Measurements from ENCODE around the gene PAX2. TPM values are rescaled to one million over a fixed set of nuclear protein-coding genes. Genes with fewer than 3 reads are reported as not detected.

PAX2 gene
- total RNA-seq, 1 donor from 2014 or later: not detected

DNA sequence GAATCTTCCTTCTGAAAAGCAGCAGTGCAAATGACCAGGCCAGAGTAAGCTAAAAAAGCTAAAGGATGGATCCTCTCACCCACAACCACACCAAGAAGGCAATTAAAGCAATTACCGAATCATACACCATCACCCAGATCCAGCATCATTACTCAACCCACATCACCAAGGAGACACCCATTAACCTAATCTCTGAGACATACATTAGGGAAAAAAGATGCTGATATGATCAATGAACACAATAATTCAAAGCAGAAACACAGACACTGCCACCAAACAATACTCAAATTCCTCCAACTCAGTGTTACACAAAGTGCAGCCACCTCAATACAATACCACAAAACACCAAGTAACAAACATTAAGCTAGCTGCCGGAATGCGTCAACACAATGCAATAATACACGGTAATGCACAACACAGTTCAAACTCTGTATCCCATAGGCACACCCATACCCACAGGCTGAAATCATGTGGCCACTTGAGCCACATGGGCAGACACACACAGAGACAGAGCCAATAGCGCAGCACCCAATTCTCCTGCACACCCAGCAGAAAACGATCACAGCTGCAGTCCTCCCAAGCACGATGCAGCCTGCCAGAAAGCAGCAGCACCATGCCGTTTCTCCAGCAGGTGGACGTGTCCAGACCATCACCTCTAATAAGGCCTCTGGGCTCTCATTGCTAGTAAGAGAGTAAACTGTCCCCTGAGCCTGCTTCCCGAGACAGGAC, 21.5 kb downstream of the PAX2 start:
- no peaks in the 10 kb centered on the region for H3K4me1 ChIP-seq
- ATAC-seq (no peak), DNase-seq (peak; percentile 25)
- intact Hi-C loops (cut with DNase I): no loop called here
- H3K27ac ChIP-seq: no peak overlapping the region
- TF ChIP-seq, protein P1, sequence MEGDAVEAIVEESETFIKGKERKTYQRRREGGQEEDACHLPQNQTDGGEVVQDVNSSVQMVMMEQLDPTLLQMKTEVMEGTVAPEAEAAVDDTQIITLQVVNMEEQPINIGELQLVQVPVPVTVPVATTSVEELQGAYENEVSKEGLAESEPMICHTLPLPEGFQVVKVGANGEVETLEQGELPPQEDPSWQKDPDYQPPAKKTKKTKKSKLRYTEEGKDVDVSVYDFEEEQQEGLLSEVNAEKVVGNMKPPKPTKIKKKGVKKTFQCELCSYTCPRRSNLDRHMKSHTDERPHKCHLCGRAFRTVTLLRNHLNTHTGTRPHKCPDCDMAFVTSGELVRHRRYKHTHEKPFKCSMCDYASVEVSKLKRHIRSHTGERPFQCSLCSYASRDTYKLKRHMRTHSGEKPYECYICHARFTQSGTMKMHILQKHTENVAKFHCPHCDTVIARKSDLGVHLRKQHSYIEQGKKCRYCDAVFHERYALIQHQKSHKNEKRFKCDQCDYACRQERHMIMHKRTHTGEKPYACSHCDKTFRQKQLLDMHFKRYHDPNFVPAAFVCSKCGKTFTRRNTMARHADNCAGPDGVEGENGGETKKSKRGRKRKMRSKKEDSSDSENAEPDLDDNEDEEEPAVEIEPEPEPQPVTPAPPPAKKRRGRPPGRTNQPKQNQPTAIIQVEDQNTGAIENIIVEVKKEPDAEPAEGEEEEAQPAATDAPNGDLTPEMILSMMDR (IDR thresholded peaks at IDR 0.05): no peak
- no peak overlapping the region for H3K4me3 ChIP-seq
- no peaks in the 10 kb centered on the region for H3K36me3 ChIP-seq
- peaks cover 34% of the 10 kb centered on the region for H3K27me3 ChIP-seq
- H3K9me3 ChIP-seq: no peaks in the 10 kb centered on the region

DNA sequence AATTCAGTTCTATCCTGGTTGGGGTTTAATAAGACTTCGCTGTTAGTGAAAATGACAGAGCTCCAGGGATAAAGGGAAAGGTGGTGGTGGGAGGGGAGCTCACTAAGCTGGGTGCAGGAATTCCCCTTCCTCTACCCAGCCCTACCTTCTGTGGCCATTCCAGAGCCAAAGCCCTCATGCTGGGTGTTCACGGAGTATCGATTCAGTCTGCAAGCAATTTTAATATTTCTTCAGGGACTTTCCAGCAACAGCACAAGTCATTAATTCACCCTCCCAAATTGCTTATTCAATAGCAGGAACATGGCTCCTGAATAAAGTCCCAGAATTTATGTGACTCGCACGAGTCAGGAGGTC, 22.0 kb downstream of the PAX2 start:
- peaks cover 29% of the 10 kb centered on the region for H3K27me3 ChIP-seq
- no peak overlapping the region for H3K4me3 ChIP-seq
- intact Hi-C loops (cut with DNase I): no loop called here
- H3K4me1 ChIP-seq: no peaks in the 10 kb centered on the region
- H3K9me3 ChIP-seq: no peaks in the 10 kb centered on the region
- H3K27ac ChIP-seq: no peak overlapping the region
- TF ChIP-seq, protein P1 (IDR thresholded peaks at IDR 0.05): no peak
- DNase-seq: no peak
- no peaks in the 10 kb centered on the region for H3K36me3 ChIP-seq
- no peak for ATAC-seq

DNA sequence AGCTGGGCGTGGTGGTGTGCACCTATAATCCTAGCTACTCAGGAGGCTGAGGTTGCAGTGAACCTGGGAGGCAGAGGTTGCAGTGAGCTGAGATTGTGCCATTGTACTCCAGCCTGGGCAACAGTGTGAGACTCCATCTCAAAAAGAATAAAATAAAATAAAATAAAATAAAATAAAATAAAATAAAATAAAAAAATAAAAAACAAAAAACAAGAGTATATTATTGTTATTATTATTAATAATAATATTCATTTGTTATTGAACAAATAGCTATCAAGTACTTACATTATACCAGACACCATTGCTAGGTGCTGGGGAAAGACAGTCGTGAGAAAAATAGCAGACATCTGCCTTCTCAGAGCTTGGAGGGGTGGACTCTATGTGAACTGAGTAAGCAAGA, 24.1 kb downstream of the PAX2 start:
- Histone ChIP-seq H3K27me3 (peaks cover 26% of the 10 kb centered on the region), H3K9me3 (no peaks in the 10 kb centered on the region), H3K36me3 (no peaks in the 10 kb centered on the region), H3K27ac (no peak overlapping the region), H3K4me3 (no peak overlapping the region), H3K4me1 (no peaks in the 10 kb centered on the region)
- intact Hi-C loops (cut with DNase I): no loop called here
- no peak for DNase-seq
- TF ChIP-seq, protein P1 (IDR thresholded peaks at IDR 0.05): no peak
- ATAC-seq: no peak

DNA sequence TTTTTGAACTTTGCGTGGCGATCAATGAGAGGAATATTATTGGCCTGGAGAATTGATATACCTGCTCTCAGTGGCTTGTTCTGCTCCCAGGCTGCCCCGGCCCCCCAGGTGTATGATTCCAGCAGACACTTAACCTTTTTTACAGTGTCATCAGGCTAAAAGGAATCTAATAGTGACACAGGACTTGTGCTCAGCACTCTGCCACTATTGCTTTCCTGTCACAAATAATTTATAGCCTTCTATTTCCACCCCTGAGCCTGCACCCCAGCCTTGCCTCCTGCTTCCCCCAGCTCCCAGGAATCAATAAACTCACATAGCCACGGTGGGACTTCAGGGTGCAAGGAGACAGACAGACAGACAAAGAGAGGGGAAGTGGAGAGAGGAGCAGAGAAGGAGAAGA, 28.3 kb downstream of the PAX2 start:
- no peaks in the 10 kb centered on the region for H3K9me3 ChIP-seq
- H3K27me3 ChIP-seq: peaks cover 25% of the 10 kb centered on the region
- no peak overlapping the region for H3K4me3 ChIP-seq
- H3K36me3 ChIP-seq: no peaks in the 10 kb centered on the region
- TF ChIP-seq, protein P1 (IDR thresholded peaks at IDR 0.05): no peak
- H3K27ac ChIP-seq: no peak overlapping the region
- ATAC-seq (no peak), DNase-seq (no peak)
- no peaks in the 10 kb centered on the region for H3K4me1 ChIP-seq
- intact Hi-C loops (cut with DNase I): no loop called here

DNA sequence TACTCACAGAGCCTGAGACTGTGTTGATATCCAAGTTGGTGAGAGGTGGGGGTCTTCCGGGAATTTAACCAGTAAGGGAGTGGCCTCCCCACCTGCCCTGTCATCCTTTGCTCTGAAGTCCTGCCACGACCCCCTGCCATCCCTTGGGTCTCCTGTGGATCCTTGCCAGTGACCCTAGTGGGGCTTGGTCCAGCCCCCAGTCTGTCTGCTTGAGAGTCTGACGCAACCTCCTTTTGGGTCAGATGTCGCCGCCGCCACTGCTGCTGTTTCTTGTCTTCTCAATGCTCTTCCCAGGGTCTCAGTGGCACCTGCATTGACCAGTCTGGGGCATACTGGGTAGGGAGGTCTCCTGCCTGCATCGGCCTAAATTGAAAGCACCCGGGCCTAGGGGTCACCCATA, 28.8 kb downstream of the PAX2 start:
- Histone ChIP-seq H3K27me3 (peaks cover 27% of the 10 kb centered on the region), H3K4me1 (no peaks in the 10 kb centered on the region), H3K9me3 (no peaks in the 10 kb centered on the region), H3K27ac (no peak overlapping the region), H3K4me3 (no peak overlapping the region), H3K36me3 (no peaks in the 10 kb centered on the region)
- intact Hi-C loops (cut with DNase I): no loop called here
- DNase-seq (no peak), ATAC-seq (no peak)
- TF ChIP-seq, protein P1 (IDR thresholded peaks at IDR 0.05): no peak

DNA sequence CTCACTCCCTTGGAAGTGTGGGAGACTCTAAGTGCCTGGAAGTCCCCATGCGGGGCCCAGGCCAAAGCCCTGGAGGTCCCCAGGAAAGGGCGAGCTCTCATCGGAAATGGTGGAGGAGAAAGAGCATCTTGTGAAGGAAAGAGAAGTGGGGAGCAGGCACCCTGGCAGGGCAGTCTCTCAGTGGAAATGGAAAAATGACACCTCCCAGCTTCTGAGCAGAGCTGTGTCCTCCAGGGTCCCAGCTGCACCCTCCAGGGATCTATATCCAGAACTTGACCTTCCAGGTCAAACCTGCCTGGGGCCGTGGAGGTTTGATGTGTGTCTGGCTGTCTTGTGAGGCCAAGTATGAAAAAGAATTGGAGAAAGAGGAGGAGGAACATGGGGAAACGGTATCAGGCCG, 29.5 kb downstream of the PAX2 start:
- Histone ChIP-seq H3K4me3 (no peak overlapping the region), H3K27ac (no peak overlapping the region), H3K36me3 (no peaks in the 10 kb centered on the region), H3K9me3 (no peaks in the 10 kb centered on the region), H3K4me1 (no peaks in the 10 kb centered on the region), H3K27me3 (peaks cover 26% of the 10 kb centered on the region)
- intact Hi-C loops (cut with DNase I): no loop called here
- TF ChIP-seq, protein P1 (IDR thresholded peaks at IDR 0.05): no peak
- ATAC-seq: no peak
- DNase-seq: no peak
